Daoy (cell line): ENCODE results near the gene SEZ6L. TPM values are rescaled to one million over a fixed set of nuclear protein-coding genes. Genes with fewer than 3 reads are reported as not detected.

Source experiments
- DNase-seq: peaks from one replicate; pipeline ENCODE4 v3.0.0-alpha.2; 2015; ENCODE audit warnings: low read depth
- total RNA-seq: library from RNA; depleted of rRNA; stranded (reverse); fragments of >200 nt; shearing (Covaris generic); gene quantifications from 2 replicates; pipeline ENCODE4 v1.2.3, GENCODE V29; 2014; rRNA removed

Gene SEZ6L
- total RNA-seq: not detected in 2 replicates

GRCh38 chr22:26169315-26170111 is at the start of gene SEZ6L:
Gene SEZ6L, plus strand, starts transcription at chr22:26169462. Its CDS starts 208 bp downstream, at chr22:26169670.
- peak; percentile 5 for DNase-seq

- DNase-seq: peak; percentile 13
These were observed 46.3 kb upstream of the SEZ6L start for GRCh38 chr22:26122920-26123468.

GRCh38 chr22:26124991-26125725 is 44.1 kb upstream of the SEZ6L start:
- DNase-seq: no peak

GRCh38 chr22:26127126-26127525 is 42.1 kb upstream of the SEZ6L start:
- DNase-seq: no peak

GRCh38 chr22:26127556-26127955 is 41.7 kb upstream of the SEZ6L start:
- no peak for DNase-seq

- no peak for DNase-seq
These were observed 37.6 kb upstream of the SEZ6L start for GRCh38 chr22:26131589-26132154.

- DNase-seq: no peak
These were observed 34.5 kb upstream of the SEZ6L start for GRCh38 chr22:26134654-26135330.

GRCh38 chr22:26135806-26136205 is 33.5 kb upstream of the SEZ6L start:
- DNase-seq: no peak

- peak; percentile 75 for DNase-seq
These were observed 30.0 kb upstream of the SEZ6L start for GRCh38 chr22:26139310-26139709.

- DNase-seq: no peak
These were observed 27.4 kb upstream of the SEZ6L start for GRCh38 chr22:26141831-26142230.

- peak; percentile 18 for DNase-seq
These were observed 25.4 kb upstream of the SEZ6L start for GRCh38 chr22:26143806-26144325.

GRCh38 chr22:26159886-26160285 is 9.4 kb upstream of the SEZ6L start:
- DNase-seq: no peak

- no peak for DNase-seq
These were observed 7.5 kb upstream of the SEZ6L start for GRCh38 chr22:26161746-26162145.

- no peak for DNase-seq
These were observed 6.3 kb upstream of the SEZ6L start for GRCh38 chr22:26162926-26163325.

- no peak for DNase-seq
These were observed 5.1 kb upstream of the SEZ6L start for GRCh38 chr22:26164174-26164573.

- no peak for DNase-seq
These were observed 871 bp upstream of the SEZ6L start for GRCh38 chr22:26168330-26168851.

- peak; percentile 10 for DNase-seq
These were observed 335 bp upstream of the SEZ6L start for GRCh38 chr22:26168939-26169314.

- DNase-seq: no peak
These were observed 840 bp downstream of the SEZ6L start for GRCh38 chr22:26170112-26170492.

GRCh38 chr22:26170795-26171580 is 1.7 kb downstream of the SEZ6L start:
- peak; percentile 62 for DNase-seq

GRCh38 chr22:26172389-26172990 is 3.2 kb downstream of the SEZ6L start:
- DNase-seq: peak; percentile 39
